IMR-90 (cell line): Measurements from ENCODE around the gene ZNF738. TPM values are rescaled to one million over a fixed set of nuclear protein-coding genes. Genes with fewer than 3 reads are reported as not detected.

ENCODE experiments used
- ATAC-seq: fragments of 200-7000 bp; cut with Tn5 transposase; 2 replicates; pipeline ENCODE4 v1.9.1; 2020; ENCODE audit warnings: low read depth, mild to moderate bottlenecking, moderate library complexity
- BruUV-seq: library from RNA; stranded (reverse); fragments of 400-500 nt; replicated peaks from 2 replicates; lab custom pipeline; 2021; lab: Mats Ljungman, UMichigan
- CTCF ChIA-PET: fragments of 300-600 bp; formaldehyde crosslinking; extraction: SDS; loops from one replicate; lab custom pipeline; 2021; ENCODE audit warnings: antibody characterized with exemption; lab: Yijun Ruan, JAX
- POLR2A ChIA-PET: fragments of 300-600 bp; sonication (Branson Sonifier 250); formaldehyde crosslinking; loops from one replicate; lab custom pipeline; 2022; ENCODE audit warnings: antibody characterized with exemption; ENCODE audit not compliant: unreplicated experiment; lab: Charles Lee
- DNase-seq: peaks from one replicate; pipeline ENCODE4 v3.0.0; 2013
- H2AFZ ChIP-seq: replicated peaks from 2 replicates; pipeline ENCODE3; 2013; ENCODE audit warnings: low read length, mild to moderate bottlenecking; ENCODE audit not compliant: poor library complexity
- H2AK5ac ChIP-seq: 2 replicates; pipeline ENCODE4 v1.6.1; 2013; ENCODE audit warnings: low read depth, low read length, inconsistent platforms
- H2AK9ac ChIP-seq: replicated peaks from 2 replicates; pipeline ENCODE3; 2013; ENCODE audit warnings: mild to moderate bottlenecking, low read depth, low read length, moderate library complexity; ENCODE audit not compliant: poor library complexity
- H2BK120ac ChIP-seq: 2 replicates; pipeline ENCODE4 v1.6.1; 2013; ENCODE audit warnings: low read depth, low read length, inconsistent platforms
- H2BK15ac ChIP-seq: 3 replicates; pipeline ENCODE4 v1.6.1; 2013; ENCODE audit warnings: low read depth, low read length, inconsistent platforms
- H2BK20ac ChIP-seq: 2 replicates; pipeline ENCODE4 v1.6.1; 2013; ENCODE audit warnings: low read depth, mild to moderate bottlenecking, inconsistent platforms, low read length, moderate library complexity
- H2BK5ac ChIP-seq: 2 replicates; pipeline ENCODE4 v1.6.1; 2013; ENCODE audit warnings: mild to moderate bottlenecking, low read depth, low read length, inconsistent platforms; ENCODE audit not compliant: poor library complexity, severe bottlenecking
- H3K14ac ChIP-seq: replicated peaks from 2 replicates; pipeline ENCODE4 v1.6.1; 2013; ENCODE audit warnings: low read depth, low read length, inconsistent platforms
- H3K18ac ChIP-seq: 2 replicates; pipeline ENCODE4 v1.6.1; 2013; ENCODE audit warnings: low read depth, low read length, control low read depth
- H3K23ac ChIP-seq: 2 replicates; pipeline ENCODE4 v1.6.1; 2013; ENCODE audit warnings: low read depth, low read length, inconsistent platforms
- H3K27ac ChIP-seq: 2 replicates; pipeline ENCODE4 v1.5.1; 2013; ENCODE audit warnings: mild to moderate bottlenecking, control low read depth, low read length; ENCODE audit not compliant: insufficient read depth
- H3K27me3 ChIP-seq: 2 replicates; pipeline ENCODE4 v1.6.1; 2013; ENCODE audit warnings: low read length; ENCODE audit not compliant: control insufficient read depth, insufficient read depth
- H3K36me3 ChIP-seq: 2 replicates; pipeline ENCODE4 v1.6.1; 2013; ENCODE audit warnings: low read length, mixed read lengths; ENCODE audit not compliant: control insufficient read depth, insufficient read depth
- H3K4ac ChIP-seq: 2 replicates; pipeline ENCODE4 v1.6.1; 2013; ENCODE audit warnings: low read depth, low read length, inconsistent platforms
- H3K4me1 ChIP-seq: 2 replicates; pipeline ENCODE4 v1.6.1; 2013; ENCODE audit warnings: low read length, mixed read lengths; ENCODE audit not compliant: control insufficient read depth, insufficient read depth
- H3K4me2 ChIP-seq: 2 replicates; pipeline ENCODE4 v1.6.1; 2013; ENCODE audit warnings: low read depth, mild to moderate bottlenecking, control low read depth, low read length, moderate library complexity
- H3K4me3 ChIP-seq: 2 replicates; pipeline ENCODE4 v1.5.1; 2013; ENCODE audit warnings: low read depth, mild to moderate bottlenecking, control low read depth, low read length, moderate library complexity; ENCODE audit not compliant: insufficient read depth
- H3K56ac ChIP-seq: 2 replicates; pipeline ENCODE4 v1.6.1; 2013; ENCODE audit warnings: low read length, inconsistent platforms; ENCODE audit not compliant: insufficient read depth; ENCODE audit errors: extremely low read depth
- H3K79me1 ChIP-seq, 2 experiments: 2 replicates each; pipeline ENCODE4 v1.6.1; 2013; ENCODE audit warnings: low read length in 2 of 2, inconsistent platforms in 1 of 2, low read depth in 1 of 2
- H3K9ac ChIP-seq: 2 replicates; pipeline ENCODE4 v1.6.1; 2013; ENCODE audit warnings: low read depth, low read length, control low read depth
- H3K9me1 ChIP-seq: 2 replicates; pipeline ENCODE4 v1.6.1; 2013; ENCODE audit warnings: low read length, inconsistent platforms; ENCODE audit not compliant: insufficient read depth
- H3K9me3 ChIP-seq: 2 replicates; pipeline ENCODE4 v1.6.1; 2013; ENCODE audit warnings: low read length; ENCODE audit not compliant: control insufficient read depth, insufficient read depth
- H4K20me1 ChIP-seq: 2 replicates; pipeline ENCODE4 v1.6.1; 2013; ENCODE audit warnings: low read length, inconsistent platforms; ENCODE audit not compliant: insufficient read depth
- H4K5ac ChIP-seq: 2 replicates; pipeline ENCODE4 v1.6.1; 2013; ENCODE audit warnings: mild to moderate bottlenecking, low read depth, low read length, control low read depth
- H4K8ac ChIP-seq, 2 experiments: 2 replicates each; pipeline ENCODE4 v1.6.1; 2013; ENCODE audit warnings: low read depth in 2 of 2, low read length in 2 of 2, control low read depth in 1 of 2, inconsistent platforms in 1 of 2
- H4K91ac ChIP-seq: 2 replicates; pipeline ENCODE4 v1.6.1; 2013; ENCODE audit warnings: low read depth, low read length, inconsistent platforms; ENCODE audit not compliant: insufficient read depth
- CEBPB ChIP-seq: IDR thresholded peaks from 2 replicates; pipeline ENCODE4 v1.6.1; 2012; ENCODE audit warnings: low read depth, low read length, improper control_type of control experiment
- CTCF ChIP-seq: conservative IDR thresholded peaks from 2 replicates; pipeline ENCODE4 v1.5.1; 2012; ENCODE audit warnings: mild to moderate bottlenecking, low read depth, low read length, improper control_type of control experiment
- ELK1 ChIP-seq: fragments of 150-350 bp; IDR thresholded peaks from 2 replicates; pipeline ENCODE4 v1.6.1; 2016; ENCODE audit warnings: low read depth, mild to moderate bottlenecking, low read length, moderate library complexity, borderline replicate concordance
- RCOR1 ChIP-seq: IDR thresholded peaks from 2 replicates; pipeline ENCODE4 v1.6.1; 2012; ENCODE audit warnings: mild to moderate bottlenecking, low read length, improper control_type of control experiment; ENCODE audit not compliant: insufficient replicate concordance
- SMC3 ChIP-seq: fragments of 150-350 bp; IDR thresholded peaks from 2 replicates; pipeline ENCODE4 v1.6.1; 2016; ENCODE audit warnings: low read depth, mild to moderate bottlenecking, antibody characterized with exemption, low read length, moderate library complexity
- USF2 ChIP-seq: fragments of 150-350 bp; IDR thresholded peaks from 2 replicates; pipeline ENCODE4 v1.6.1; 2017; ENCODE audit warnings: mild to moderate bottlenecking, antibody characterized with exemption, low read length, low read depth
- WGBS, 2 experiments: methylation state at CpG; one replicate each; pipeline versions ENCODE4 v1.1.5 to v1.1.7; 2013; ENCODE audit warnings: missing lambda C conversion rate in 2 of 2; ENCODE audit not compliant: insufficient read length in 1 of 2; ENCODE audit errors: extremely low coverage in 2 of 2; 5-methylcytosine and 5-hydroxymethylcytosine counted together
- dilution Hi-C: fragments of 300-500 bp; cut with HindIII; formaldehyde crosslinking; loops from one replicate; pipeline ENCODE4 v1.14.3; 2018; ENCODE audit warnings: low sequenced_read_pairs; ENCODE audit not compliant: unreplicated experiment
- in situ Hi-C: fragments of 300-500 bp; cut with MboI; formaldehyde crosslinking; loops from 3 replicates; pipeline ENCODE4 v1.14.3; 2019; ENCODE audit warnings: low sequenced_read_pairs, inconsistent platforms, mixed read lengths
- intact Hi-C: fragments of 100-400 bp; cut with micrococcal nuclease; formaldehyde crosslinking; loops from 2 replicates; pipeline ENCODE4 v1.10.0; 2022
- polyA plus RNA-seq, 3 experiments: library from polyadenylated mRNA; depleted of rRNA; stranded (reverse); fragments of >200 nt; gene quantifications; 2 replicates each; pipeline ENCODE4 v1.2.3, GENCODE V29; 2012; ENCODE audit warnings: low replicate concordance in 1 of 3
- total RNA-seq: library from RNA; depleted of rRNA; stranded (reverse); fragments of >200 nt; gene quantifications from 2 replicates; pipeline ENCODE4 v1.2.3, GENCODE V29; 2012

ZNF738 gene
- total and polyA plus RNA-seq, 2 of the 4 experiments (the other 2 are of a cell fraction), result 2.7 to 7.3 TPM

- BruUV-seq, result no TSS peak
- POLR2A ChIA-PET, result no interaction called here
- WGBS, 2 experiments, result no CpG with 5 or more reads among the region's 3 CpGs
Observed at GRCh38 chr19:21362291-21362690, 3.5 kb downstream of the ZNF738 start.

More at GRCh38 chr19:21362291-21362690, 3.5 kb downstream of the ZNF738 start:
- Histone ChIP-seq H2AK5ac (no peak overlapping the region), H3K23ac (no peak overlapping the region), H4K91ac (no peak overlapping the region), H2BK20ac (no peak overlapping the region), H3K4me2 (no peak overlapping the region), H3K79me1 (peaks cover 4 to 10% of the 10 kb centered on the region in 2 experiments; a peak in 2 of 4 replicates), H2AFZ (no peak overlapping the region), H3K4ac (no peak overlapping the region), H3K27ac (no peak overlapping the region), H3K56ac (no peak overlapping the region), H2BK5ac (no peak overlapping the region), H3K9ac (no peak overlapping the region), H3K18ac (no peak overlapping the region), H2AK9ac (no peak overlapping the region), H4K5ac (no peak overlapping the region), H3K4me1 (no peaks in the 10 kb centered on the region), H3K9me1 (no peaks in the 10 kb centered on the region), H4K20me1 (no peaks in the 10 kb centered on the region), H3K4me3 (no peak overlapping the region), H3K36me3 (peaks cover 15% of the 10 kb centered on the region), H3K9me3 (no peaks in the 10 kb centered on the region), H2BK120ac (no peak overlapping the region), H2BK15ac (no peak overlapping the region), H4K8ac (no peak overlapping the region), H3K14ac (no peak overlapping the region), H3K27me3 (no peaks in the 10 kb centered on the region)
- TF ChIP-seq USF2 (no peak), RCOR1 (no peak), ELK1 (no peak), CEBPB (no peak), CTCF (no peak), SMC3 (no peak)
- intact Hi-C loops, result no loop called here
- dilution Hi-C loops, result no loop called here
- ATAC-seq, result no peak
- in situ Hi-C loops, result no loop called here
- CTCF ChIA-PET, result no interaction called here
- no peak for DNase-seq
